ENCODE measurements around the gene HADH.

DNA sequence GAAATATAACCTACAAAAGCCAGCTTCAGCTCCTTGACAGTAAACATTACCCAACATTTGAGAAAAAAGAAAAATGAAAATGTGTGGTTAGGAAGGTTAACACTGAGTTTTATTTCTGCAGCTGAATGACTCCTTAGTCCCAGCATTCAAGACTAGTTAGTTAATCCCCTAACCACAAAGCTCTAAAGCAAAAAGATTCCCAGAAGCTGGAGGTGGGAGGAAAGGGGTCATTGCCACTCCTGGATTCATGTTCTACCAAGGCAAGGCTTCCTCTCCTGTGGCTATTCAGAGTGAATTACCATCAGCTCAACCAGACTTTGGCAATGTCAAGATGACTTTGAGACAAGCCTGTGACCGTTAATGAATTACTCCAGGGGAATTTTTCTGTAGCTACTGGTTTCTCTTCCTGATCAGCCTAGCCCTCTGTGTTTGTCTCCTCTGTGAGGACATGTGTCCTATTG, 63.6 kb downstream of the HADH start:
- TF ChIP-seq, protein P1, sequence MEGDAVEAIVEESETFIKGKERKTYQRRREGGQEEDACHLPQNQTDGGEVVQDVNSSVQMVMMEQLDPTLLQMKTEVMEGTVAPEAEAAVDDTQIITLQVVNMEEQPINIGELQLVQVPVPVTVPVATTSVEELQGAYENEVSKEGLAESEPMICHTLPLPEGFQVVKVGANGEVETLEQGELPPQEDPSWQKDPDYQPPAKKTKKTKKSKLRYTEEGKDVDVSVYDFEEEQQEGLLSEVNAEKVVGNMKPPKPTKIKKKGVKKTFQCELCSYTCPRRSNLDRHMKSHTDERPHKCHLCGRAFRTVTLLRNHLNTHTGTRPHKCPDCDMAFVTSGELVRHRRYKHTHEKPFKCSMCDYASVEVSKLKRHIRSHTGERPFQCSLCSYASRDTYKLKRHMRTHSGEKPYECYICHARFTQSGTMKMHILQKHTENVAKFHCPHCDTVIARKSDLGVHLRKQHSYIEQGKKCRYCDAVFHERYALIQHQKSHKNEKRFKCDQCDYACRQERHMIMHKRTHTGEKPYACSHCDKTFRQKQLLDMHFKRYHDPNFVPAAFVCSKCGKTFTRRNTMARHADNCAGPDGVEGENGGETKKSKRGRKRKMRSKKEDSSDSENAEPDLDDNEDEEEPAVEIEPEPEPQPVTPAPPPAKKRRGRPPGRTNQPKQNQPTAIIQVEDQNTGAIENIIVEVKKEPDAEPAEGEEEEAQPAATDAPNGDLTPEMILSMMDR (IDR thresholded peaks at IDR 0.05) = no peak
- TF ChIP-seq, protein P2, sequence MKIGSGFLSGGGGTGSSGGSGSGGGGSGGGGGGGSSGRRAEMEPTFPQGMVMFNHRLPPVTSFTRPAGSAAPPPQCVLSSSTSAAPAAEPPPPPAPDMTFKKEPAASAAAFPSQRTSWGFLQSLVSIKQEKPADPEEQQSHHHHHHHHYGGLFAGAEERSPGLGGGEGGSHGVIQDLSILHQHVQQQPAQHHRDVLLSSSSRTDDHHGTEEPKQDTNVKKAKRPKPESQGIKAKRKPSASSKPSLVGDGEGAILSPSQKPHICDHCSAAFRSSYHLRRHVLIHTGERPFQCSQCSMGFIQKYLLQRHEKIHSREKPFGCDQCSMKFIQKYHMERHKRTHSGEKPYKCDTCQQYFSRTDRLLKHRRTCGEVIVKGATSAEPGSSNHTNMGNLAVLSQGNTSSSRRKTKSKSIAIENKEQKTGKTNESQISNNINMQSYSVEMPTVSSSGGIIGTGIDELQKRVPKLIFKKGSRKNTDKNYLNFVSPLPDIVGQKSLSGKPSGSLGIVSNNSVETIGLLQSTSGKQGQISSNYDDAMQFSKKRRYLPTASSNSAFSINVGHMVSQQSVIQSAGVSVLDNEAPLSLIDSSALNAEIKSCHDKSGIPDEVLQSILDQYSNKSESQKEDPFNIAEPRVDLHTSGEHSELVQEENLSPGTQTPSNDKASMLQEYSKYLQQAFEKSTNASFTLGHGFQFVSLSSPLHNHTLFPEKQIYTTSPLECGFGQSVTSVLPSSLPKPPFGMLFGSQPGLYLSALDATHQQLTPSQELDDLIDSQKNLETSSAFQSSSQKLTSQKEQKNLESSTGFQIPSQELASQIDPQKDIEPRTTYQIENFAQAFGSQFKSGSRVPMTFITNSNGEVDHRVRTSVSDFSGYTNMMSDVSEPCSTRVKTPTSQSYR (CRISPR knock-in tag; IDR thresholded peaks at IDR 0.05) = no peak
- TF ChIP-seq KAT7 (CRISPR knock-in tag; IDR thresholded peaks at IDR 0.05; ENCODE audit: borderline replicate concordance) (no peak), ATF1 (CRISPR knock-in tag; IDR thresholded peaks at IDR 0.05) (no peak), ZNF232 (CRISPR knock-in tag; IDR thresholded peaks at IDR 0.05) (no peak), SMAD3 (CRISPR knock-in tag; IDR thresholded peaks at IDR 0.05; ENCODE audit: borderline replicate concordance) (no peak), IRF2 (CRISPR knock-in tag; IDR thresholded peaks at IDR 0.05; ENCODE audit: borderline replicate concordance, low read depth) (no peak), JUN (CRISPR knock-in tag; IDR thresholded peaks at IDR 0.05) (no peak)
- TF ChIP-seq, protein P3, sequence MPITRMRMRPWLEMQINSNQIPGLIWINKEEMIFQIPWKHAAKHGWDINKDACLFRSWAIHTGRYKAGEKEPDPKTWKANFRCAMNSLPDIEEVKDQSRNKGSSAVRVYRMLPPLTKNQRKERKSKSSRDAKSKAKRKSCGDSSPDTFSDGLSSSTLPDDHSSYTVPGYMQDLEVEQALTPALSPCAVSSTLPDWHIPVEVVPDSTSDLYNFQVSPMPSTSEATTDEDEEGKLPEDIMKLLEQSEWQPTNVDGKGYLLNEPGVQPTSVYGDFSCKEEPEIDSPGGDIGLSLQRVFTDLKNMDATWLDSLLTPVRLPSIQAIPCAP (CRISPR knock-in tag; IDR thresholded peaks at IDR 0.05) = no peak
